C4-2B (cell line): ENCODE results near the gene MITF.

Source experiments
- H3K27ac ChIP-seq: fragments of 450-650 bp; 2 replicates; pipeline ENCODE4 v1.5.1; 2017
- ZFX ChIP-seq: fragments of 450-650 bp; IDR thresholded peaks from 2 replicates; pipeline ENCODE4 v1.6.1; 2017
- TF ChIP-seq, protein P1 (sequence below): fragments of 450-650 bp; conservative IDR thresholded peaks from 2 replicates; pipeline ENCODE4 v1.5.1; 2017; ENCODE audit warnings: mild to moderate bottlenecking

Gene MITF

DNA sequence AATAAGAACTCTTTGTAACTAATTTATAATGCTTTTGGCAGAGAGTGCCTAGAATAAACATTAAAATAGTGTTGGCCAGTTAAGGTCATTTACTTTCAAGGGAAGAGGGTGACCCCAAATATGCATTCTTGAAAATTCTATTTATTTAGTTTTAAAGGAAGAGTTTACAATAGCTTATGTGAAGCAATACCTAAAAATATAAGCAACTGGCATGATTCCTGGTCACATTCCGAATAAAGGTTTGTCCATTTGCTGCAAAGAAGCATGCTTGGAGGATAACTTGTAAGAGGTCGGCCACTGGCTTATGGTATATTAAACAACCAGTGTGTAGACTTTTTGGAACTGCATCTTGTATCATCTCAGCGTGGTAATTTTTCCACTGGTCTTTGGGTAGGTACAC lies 10.2 kb downstream of the MITF start:
- no peak overlapping the region for H3K27ac ChIP-seq
- TF ChIP-seq, protein P1, sequence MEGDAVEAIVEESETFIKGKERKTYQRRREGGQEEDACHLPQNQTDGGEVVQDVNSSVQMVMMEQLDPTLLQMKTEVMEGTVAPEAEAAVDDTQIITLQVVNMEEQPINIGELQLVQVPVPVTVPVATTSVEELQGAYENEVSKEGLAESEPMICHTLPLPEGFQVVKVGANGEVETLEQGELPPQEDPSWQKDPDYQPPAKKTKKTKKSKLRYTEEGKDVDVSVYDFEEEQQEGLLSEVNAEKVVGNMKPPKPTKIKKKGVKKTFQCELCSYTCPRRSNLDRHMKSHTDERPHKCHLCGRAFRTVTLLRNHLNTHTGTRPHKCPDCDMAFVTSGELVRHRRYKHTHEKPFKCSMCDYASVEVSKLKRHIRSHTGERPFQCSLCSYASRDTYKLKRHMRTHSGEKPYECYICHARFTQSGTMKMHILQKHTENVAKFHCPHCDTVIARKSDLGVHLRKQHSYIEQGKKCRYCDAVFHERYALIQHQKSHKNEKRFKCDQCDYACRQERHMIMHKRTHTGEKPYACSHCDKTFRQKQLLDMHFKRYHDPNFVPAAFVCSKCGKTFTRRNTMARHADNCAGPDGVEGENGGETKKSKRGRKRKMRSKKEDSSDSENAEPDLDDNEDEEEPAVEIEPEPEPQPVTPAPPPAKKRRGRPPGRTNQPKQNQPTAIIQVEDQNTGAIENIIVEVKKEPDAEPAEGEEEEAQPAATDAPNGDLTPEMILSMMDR: no peak
- no peak for TF ChIP-seq ZFX

DNA sequence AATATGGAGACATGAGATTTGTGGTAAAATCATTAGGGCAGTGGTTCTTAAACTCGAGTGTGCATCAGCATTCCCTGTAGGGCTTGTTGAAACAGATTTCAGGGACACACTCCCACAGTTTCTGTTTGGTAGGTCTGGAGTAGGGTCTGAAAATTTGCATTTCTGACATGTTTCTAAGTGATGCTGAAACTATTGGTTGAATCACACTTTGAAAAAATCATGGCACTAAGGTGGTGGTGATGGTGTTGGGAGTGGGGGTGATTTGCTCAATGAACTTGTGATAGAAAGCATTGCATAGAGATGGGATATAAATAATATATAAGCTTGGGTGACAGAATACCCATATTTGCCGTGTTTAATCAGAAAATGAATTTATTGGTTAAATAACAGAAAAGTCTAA lies 11.3 kb downstream of the MITF start:
- TF ChIP-seq, protein P1: no peak
- TF ChIP-seq ZFX: no peak

DNA sequence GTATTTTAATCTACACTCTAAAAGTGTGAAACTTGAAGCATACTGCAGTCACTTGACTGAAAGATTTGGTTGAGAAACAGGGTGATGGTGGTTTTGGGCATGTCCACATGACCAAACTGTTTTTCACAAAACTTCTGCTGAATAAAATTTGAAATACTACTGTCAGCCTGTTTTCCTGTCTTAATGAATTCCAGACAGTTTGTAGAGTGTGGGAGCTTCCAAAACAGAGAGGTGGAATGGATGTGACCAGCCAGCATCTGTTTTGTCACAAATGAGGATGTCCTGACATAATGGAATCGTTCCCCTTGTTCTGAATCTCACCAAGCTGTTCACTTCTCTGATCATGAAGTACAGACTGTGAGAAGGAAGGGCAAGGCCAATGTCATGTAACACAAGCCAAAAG lies 11.8 kb downstream of the MITF start:
- H3K27ac ChIP-seq: no peak overlapping the region
- TF ChIP-seq, protein P1: no peak
- no peak for TF ChIP-seq ZFX

More for the DNA sequence above, 11.3 kb downstream of the MITF start:
- H3K27ac ChIP-seq: no peak overlapping the region

DNA sequence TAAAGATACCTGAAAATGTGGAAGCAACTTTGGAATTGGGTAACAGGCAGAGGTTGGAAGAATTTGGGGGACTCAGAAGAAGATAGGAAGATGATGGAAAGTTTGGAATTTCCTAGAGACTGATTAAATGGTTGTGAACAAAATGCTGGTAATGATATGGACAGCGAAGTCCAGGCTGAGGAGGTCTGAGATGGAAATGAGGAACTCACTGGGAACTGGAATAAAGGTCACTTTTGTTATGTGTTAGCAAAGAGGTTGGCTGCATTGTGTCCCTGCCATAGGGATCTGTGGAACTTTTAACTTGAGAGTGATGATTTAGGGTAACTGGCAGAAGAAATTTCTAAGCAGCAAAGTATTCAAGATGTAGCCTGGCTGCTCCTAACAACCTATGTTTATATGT lies 13.0 kb downstream of the MITF start:
- TF ChIP-seq, protein P1: no peak
- no peak for TF ChIP-seq ZFX

DNA sequence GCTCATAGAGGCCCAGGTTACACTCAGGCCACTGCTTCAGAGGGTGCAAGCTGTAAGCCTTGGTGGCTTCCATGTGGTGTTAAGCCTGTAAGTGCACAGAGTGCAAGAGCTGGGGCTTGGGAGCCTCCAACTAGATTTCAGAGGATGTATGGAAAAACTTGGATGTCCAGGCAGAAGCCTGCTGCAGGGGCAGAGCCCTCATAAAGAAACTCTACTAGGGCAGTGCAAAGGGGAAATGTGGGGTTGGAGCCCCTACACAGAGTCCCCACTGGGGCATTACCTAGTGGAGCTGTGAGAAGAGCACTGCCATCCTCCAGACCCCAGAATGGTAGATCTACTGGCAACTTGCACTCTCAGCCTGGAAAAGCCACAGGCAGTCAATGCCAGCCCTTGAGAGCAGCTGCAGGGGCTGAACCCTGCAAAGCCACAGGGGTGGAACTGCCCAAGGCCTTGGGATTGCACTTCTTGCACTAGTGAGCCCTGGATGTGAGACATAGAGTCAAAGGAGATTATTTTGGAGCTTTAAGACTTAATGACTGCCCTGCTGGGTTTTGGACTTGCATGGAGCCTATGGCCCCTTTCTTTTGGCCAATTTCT lies 14.0 kb downstream of the MITF start:
- TF ChIP-seq, protein P1: no peak
- no peak for TF ChIP-seq ZFX
- no peak overlapping the region for H3K27ac ChIP-seq

More for the DNA sequence above, 13.0 kb downstream of the MITF start:
- H3K27ac ChIP-seq: no peak overlapping the region

DNA sequence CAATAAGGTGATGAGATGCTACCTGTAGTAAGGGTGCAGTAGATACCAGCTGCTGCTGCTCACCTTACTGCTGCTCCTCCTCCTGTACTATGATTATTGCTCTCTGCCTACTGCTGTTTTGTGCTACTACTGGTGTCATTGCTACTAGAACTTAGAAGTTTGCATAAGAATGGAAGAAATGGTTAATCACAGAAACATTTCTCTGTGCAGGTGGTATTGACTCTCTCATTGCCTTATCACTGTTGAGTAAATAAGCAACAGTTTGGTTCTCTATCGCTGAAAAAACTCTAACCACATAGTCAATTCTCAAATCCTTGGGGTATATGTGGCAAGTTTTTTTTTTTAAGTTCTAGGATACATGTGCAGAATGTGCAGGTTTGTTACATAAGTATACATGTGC lies 16.5 kb downstream of the MITF start:
- no peak overlapping the region for H3K27ac ChIP-seq
- no peak for TF ChIP-seq ZFX
- TF ChIP-seq, protein P1: no peak

DNA sequence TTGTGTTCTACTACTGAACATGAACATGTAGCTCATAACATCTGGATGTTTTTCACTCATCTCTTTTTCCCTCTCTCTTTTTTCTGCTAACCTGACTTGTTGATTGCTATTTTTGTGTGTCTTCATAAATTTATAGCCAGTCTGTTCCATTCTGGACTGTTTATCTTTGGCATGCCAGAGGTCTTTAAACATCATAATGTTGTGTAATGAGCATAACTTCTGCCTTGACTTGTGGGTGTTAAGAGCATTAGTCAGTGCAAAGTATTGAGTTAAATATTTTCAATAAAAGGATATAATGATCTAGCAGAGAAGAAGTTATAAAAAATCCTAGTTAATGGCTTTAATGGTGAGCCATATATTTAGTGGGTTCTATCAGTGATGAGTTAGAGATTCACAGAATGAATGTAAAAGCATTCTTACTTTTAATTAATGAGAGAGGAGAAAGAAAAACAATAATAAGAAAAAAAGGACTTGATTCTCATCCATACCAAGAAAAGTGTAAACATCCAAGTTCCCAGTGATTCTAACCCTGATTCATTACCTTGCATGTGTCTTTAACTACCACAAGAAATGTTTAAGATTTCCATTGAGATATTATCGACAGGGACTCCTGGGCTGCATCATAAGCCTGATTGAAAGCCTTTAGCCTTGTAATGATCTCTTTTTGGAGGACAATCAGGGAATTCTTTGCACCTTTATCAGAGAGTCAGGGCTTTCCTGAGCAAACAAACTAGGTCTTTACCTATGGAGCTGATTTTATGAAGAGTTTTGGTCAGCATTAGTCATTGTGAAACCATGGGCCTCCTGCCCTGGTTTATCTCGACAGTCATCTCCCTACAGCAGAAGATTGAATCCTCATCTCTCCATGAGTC lies 22.9 kb downstream of the MITF start:
- H3K27ac ChIP-seq: no peak overlapping the region

More for the DNA sequence above, 22.9 kb downstream of the MITF start:
- TF ChIP-seq ZFX: no peak
- TF ChIP-seq, protein P1: no peak
